RWPE1 (cell line): ENCODE data around the gene RGL2.
A peak's percentile ranks its signal among the peaks of the same experiment; 100 is the strongest.
"Not testable (repeated sequence)": the region's sequence is repeated elsewhere in the genome, so short reads cannot be mapped to it uniquely, and the experiment has no call there.

Source experiments
- CTCF ChIA-PET: fragments of 350-600 bp; sonication (Branson Sonifier 250); formaldehyde crosslinking; extraction: SDS; loops from one replicate; lab custom pipeline; 2021; lab: Yijun Ruan, JAX
- POLR2A ChIA-PET: fragments of 400-600 bp; formaldehyde crosslinking; extraction: SDS; loops from one replicate; lab custom pipeline; 2020; ENCODE audit warnings: antibody characterized with exemption; ENCODE audit not compliant: low non-redundant PET; lab: Yijun Ruan, JAX
- DNase-seq: peaks from one replicate; pipeline ENCODE4 v3.0.0; 2012; ENCODE audit warnings: low spot score
- H3K27ac ChIP-seq: fragments of 450-650 bp; 2 replicates; pipeline ENCODE4 v1.5.1; 2017
- TF ChIP-seq, protein P1 (sequence below): fragments of 450-650 bp; conservative IDR thresholded peaks from 2 replicates; pipeline ENCODE4 v1.5.1; 2017; ENCODE audit warnings: low read depth, mild to moderate bottlenecking

RGL2 gene

DNA sequence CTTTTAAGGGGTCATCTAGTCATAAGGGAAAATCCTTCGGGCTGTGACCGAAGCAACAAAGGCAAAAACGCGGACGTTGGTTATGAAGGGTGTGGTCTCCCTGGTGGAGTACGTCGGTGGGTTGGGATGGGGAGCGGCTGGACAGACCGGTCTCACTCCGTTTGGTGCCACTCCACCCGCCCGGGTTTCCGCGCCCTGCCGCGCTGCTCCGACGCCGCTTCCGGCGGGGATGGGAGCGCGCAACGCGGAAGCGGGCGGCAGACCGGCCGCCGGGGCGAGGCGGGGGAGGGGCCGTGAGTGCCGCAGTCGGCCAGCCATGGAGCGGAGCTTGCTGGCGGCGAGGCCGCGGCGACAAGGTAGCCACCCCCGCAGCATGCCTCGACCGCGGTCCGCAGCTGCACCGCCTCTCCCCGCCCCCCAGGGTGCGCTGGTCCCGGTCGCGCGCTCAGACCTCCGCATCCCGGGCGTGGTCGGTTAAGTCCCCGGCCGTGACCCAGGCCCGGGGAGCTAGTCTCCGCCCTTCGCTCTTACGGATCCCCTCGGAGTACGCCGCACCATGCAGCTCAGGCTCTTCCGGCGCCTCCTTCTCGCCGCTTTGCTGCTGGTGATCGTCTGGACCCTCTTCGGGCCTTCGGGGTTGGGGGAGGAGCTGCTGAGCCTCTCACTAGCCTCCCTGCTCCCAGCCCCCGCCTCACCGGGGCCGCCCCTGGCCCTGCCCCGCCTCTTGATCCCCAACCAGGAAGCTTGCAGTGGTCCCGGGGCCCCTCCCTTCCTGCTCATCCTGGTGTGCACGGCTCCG, 21.7 kb downstream of the RGL2 start, which contains the start of gene B3GALT4:
Gene B3GALT4 (plus strand): TSS at position 260 of the 799 bp plus-strand sequence. CDS start 297 bp downstream, at position 557.
- TF ChIP-seq, protein P1, sequence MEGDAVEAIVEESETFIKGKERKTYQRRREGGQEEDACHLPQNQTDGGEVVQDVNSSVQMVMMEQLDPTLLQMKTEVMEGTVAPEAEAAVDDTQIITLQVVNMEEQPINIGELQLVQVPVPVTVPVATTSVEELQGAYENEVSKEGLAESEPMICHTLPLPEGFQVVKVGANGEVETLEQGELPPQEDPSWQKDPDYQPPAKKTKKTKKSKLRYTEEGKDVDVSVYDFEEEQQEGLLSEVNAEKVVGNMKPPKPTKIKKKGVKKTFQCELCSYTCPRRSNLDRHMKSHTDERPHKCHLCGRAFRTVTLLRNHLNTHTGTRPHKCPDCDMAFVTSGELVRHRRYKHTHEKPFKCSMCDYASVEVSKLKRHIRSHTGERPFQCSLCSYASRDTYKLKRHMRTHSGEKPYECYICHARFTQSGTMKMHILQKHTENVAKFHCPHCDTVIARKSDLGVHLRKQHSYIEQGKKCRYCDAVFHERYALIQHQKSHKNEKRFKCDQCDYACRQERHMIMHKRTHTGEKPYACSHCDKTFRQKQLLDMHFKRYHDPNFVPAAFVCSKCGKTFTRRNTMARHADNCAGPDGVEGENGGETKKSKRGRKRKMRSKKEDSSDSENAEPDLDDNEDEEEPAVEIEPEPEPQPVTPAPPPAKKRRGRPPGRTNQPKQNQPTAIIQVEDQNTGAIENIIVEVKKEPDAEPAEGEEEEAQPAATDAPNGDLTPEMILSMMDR: peak; percentile 53
- ChIA-PET CTCF (interaction anchor here (0.5 to 1.4 kb wide), 5 partner anchors 12 to 130 kb away, joined by 3 to 6 read pairs (median 3); partner anchors contain the start of genes PFDN6 and WDR46), POLR2A (interaction anchor here (0.6 to 1.9 kb wide), 3 partner anchors 12 to 77 kb away, joined by 3 to 14 read pairs (median 6); partner anchors contain the start of genes PFDN6, RGL2 and WDR46)
- peak; percentile 81 for DNase-seq
- peak within 1 kb of the TSS; percentile 95 for H3K27ac ChIP-seq

DNA sequence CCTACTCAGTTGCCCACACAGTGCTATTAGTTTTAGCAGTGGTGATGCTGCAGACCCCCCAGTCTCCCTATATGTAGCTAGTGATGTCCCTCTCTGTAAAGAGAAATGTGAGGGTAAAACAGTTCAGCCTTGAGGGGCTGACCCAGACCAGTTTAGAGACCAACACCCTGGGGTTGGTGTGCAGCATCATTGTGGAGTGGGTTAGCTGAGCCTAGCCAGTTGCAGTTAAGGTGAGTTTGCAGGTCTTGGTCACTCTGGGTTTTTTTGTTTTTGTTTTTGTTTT, 22.2 kb downstream of the RGL2 start:
- CTCF ChIA-PET: interaction anchor here (0.5 to 1.4 kb wide), 3 partner anchors 13 to 28 kb away, joined by 3 to 6 read pairs (median 4); partner anchors contain the start of genes PFDN6 and WDR46
- POLR2A ChIA-PET: interaction anchor here (1.9 kb wide), 1 partner anchor 22 kb away, joined by 14 read pairs; the partner anchor contains the start of gene RGL2
- peak overlapping the region; percentile 95 for H3K27ac ChIP-seq
- TF ChIP-seq, protein P1: no peak
- DNase-seq: peak; percentile 29

DNA sequence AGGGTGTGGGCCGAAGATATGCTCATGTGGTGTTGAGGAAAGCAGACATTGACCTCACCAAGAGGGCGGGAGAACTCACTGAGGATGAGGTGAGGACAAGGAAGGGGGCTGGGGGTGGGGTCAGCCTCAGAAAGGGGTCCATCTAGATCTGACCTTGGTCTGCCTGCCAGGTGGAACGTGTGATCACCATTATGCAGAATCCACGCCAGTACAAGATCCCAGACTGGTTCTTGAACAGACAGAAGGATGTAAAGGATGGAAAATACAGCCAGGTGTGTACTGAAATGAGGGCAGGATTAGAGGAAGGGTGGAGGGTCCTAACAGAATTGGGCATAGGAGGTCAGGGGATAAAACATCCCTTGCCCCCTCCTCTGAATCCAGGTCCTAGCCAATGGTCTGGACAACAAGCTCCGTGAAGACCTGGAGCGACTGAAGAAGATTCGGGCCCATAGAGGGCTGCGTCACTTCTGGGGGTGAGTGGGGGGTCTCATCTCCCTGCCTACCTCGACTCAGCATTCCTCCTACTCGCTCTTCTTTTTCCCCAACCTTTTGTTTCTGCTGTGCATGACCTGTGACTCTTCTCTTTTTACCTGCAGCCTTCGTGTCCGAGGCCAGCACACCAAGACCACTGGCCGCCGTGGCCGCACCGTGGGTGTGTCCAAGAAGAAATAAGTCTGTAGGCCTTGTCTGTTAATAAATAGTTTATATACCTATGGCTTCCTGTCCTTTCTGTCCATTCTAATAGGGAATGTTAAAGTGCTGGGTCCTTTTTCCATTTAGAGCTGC, 22.8 kb downstream of the RGL2 start:
- ChIA-PET POLR2A (interaction anchor here (1.9 kb wide), 1 partner anchor 22 kb away, joined by 14 read pairs; the partner anchor contains the start of gene RGL2), CTCF (interaction anchor here (0.5 kb wide), 1 partner anchor 28 kb away, joined by 3 read pairs; no protein-coding TSS in a partner anchor)
- DNase-seq: not testable (repeated sequence)
- peak overlapping the region; percentile 95 for H3K27ac ChIP-seq

DNA sequence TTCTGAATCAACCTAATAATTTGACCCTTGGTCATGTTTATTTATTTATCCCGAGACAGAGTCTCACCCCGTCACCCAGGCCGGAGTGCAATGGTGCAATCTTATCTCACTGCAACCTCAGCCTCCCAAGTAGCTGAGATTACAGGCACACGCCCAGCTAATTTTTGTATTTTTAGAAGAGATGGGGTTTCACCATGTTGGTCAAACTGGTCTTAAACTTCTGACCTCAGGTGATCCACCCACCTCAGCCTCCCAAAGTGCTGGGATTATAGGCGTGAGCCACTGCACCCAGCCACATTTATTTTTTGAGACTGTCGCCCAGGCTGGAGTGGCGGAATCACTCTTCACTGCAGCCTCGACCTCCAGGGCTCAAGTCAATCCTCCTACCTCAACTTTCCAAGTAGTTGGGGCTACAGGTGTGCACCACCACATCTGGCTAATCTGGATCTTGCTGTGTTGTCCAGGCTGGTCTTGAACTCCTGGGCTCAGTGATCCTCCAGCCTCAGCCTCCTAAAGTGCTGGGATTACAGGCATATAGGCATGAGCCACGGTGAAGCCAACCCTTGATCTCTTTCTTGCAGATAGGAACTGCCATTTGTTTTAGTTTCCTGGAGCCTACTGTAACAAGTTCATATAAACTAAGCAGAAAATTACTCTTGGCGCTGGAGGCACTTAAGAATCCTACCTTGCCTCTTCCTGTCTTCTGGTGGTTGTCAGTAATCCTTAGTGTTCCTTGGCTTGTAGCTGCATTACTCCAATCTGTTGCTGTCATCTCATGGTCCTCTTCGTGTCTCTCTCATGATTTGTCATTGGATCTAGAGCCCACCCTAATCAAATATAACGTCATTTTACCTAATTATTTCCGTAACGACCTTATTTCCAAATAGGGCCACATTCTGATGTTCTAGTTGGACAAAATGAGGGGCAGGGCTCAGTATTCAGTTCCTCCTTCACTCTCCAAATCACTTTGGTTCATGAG, 24.5 kb downstream of the RGL2 start:
- ChIA-PET CTCF (no interaction called here), POLR2A (no interaction called here)
- TF ChIP-seq, protein P1: no peak
- no peak for DNase-seq
- H3K27ac ChIP-seq: peak overlapping the region; percentile 75

DNA sequence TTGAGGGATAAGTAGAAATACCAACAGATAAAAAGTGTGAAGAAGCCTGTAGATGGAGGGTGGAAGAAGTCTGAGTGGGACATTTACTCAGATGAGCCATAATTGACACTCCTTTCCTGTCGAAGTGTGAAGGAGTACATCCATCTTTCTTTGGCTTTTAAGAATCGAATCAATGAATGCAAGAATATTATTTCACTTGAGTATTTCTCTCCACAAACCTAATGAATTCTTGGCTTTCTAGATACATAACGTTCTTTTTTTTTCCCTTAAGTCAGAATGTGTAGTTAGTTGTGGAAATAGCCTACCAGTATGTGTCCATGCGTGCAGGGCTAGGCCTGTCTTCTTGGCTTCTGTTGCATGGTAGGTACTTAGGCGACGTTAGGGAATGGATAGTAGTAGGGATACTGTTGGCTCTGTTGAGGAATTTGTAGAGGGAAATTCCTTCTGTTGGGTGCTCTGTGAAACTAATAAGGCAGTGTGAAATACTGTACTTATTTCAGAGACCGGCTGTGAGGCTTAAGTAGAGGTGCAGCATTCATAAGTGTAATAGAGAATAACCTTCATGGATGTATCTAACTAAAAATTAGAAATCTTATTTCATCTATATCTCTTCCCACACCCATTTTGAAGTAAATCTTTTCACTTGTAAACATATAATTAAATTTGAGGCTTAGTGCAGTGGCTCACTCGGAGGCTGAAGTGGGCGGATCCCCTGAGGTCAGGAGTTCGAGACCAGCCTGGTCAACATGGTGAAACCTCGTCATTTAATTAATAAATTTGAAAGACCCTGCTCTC, 25.4 kb downstream of the RGL2 start:
- DNase-seq: no peak
- POLR2A ChIA-PET: interaction anchor here (2.0 kb wide), 1 partner anchor 16 kb away, joined by 10 read pairs; the partner anchor contains the start of genes PFDN6 and WDR46
- TF ChIP-seq, protein P1: no peak
- CTCF ChIA-PET: no interaction called here
- peak overlapping the region; percentile 75 for H3K27ac ChIP-seq
